Measurements from ENCODE around the gene ERP44.

DNA sequence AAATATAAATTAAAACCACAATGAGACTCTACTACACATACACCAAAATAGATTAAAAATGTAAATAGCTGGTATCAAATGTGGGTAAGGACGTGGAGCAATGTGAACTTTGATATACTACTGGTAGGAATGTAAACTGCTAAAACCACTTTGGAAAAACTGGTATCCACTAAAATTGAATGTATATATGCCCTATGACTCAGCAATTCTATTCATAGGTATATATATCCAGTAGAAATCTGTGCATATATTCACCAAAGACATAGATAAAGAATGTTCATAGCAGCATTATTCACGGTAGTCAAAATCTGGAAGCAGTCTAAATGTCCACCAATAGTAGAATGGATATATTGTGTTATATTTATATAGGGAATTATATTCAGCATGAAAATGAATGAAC is 85.2 kb downstream of the ERP44 start:
- TF ChIP-seq, protein P1, sequence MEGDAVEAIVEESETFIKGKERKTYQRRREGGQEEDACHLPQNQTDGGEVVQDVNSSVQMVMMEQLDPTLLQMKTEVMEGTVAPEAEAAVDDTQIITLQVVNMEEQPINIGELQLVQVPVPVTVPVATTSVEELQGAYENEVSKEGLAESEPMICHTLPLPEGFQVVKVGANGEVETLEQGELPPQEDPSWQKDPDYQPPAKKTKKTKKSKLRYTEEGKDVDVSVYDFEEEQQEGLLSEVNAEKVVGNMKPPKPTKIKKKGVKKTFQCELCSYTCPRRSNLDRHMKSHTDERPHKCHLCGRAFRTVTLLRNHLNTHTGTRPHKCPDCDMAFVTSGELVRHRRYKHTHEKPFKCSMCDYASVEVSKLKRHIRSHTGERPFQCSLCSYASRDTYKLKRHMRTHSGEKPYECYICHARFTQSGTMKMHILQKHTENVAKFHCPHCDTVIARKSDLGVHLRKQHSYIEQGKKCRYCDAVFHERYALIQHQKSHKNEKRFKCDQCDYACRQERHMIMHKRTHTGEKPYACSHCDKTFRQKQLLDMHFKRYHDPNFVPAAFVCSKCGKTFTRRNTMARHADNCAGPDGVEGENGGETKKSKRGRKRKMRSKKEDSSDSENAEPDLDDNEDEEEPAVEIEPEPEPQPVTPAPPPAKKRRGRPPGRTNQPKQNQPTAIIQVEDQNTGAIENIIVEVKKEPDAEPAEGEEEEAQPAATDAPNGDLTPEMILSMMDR (IDR thresholded peaks at IDR 0.05; ENCODE audit: insufficient read depth, low read length): no peak
- no peak for TF ChIP-seq REST (IDR thresholded peaks at IDR 0.05; ENCODE audit: insufficient replicate concordance, low read depth)
